Common myeloid progenitor, CD34-positive (primary cell): ENCODE measurements around the gene CRLF2.

Experiments
- CTCF ChIA-PET: fragments of 350-600 bp; sonication (Branson Sonifier 250); formaldehyde crosslinking; loops from one replicate; lab custom pipeline; 2021; ENCODE audit warnings: antibody characterized with exemption; lab: Charles Lee
- POLR2A ChIA-PET: fragments of 350-600 bp; sonication (Branson Sonifier 250); formaldehyde crosslinking; loops from one replicate; lab custom pipeline; 2021; ENCODE audit warnings: antibody characterized with exemption; lab: Charles Lee
- DNase-seq, 3 donors: peaks; one replicate each; pipeline versions ENCODE4 v3.0.0 to v3.0.0-alpha.2; 2013
- H3K27ac ChIP-seq, 2 experiments: 1 replicate in 1 of 2; 2 replicates in 1 of 2; pipeline ENCODE4 v1.7.0; 2013; ENCODE audit warnings: inconsistent platforms in 2 of 2, low read length in 2 of 2, mild to moderate bottlenecking in 2 of 2, low read depth in 1 of 2, moderate library complexity in 1 of 2; ENCODE audit not compliant: severe bottlenecking in 2 of 2, insufficient read depth in 1 of 2, poor library complexity in 1 of 2
- H3K27me3 ChIP-seq, 5 experiments: replicated peaks in 2 of 5; 1 replicate in 3 of 5; 2 replicates in 2 of 5; pipeline versions ENCODE4 v1.6.1 to v1.7.0; 2013; ENCODE audit warnings: low read length in 4 of 5, mild to moderate bottlenecking in 2 of 5, moderate library complexity in 2 of 5, inconsistent platforms in 1 of 5; ENCODE audit not compliant: insufficient read depth in 5 of 5, control insufficient read depth in 4 of 5
- H3K36me3 ChIP-seq, 4 experiments: 1 replicate in 2 of 4; 2 replicates in 2 of 4; pipeline versions ENCODE4 v1.6.1 to v1.7.0; 2013; ENCODE audit warnings: low read length in 3 of 4, control low read depth in 1 of 4, mild to moderate bottlenecking in 1 of 4; ENCODE audit not compliant: control insufficient read depth in 4 of 4, insufficient read depth in 4 of 4
- H3K4me1 ChIP-seq, 4 experiments: 1 replicate in 3 of 4; 2 replicates in 1 of 4; pipeline versions ENCODE4 v1.6.1 to v1.7.1; 2013; ENCODE audit warnings: low read length in 3 of 4, mild to moderate bottlenecking in 3 of 4, control low read depth in 1 of 4, inconsistent platforms in 1 of 4, moderate library complexity in 1 of 4; ENCODE audit not compliant: control insufficient read depth in 4 of 4, insufficient read depth in 4 of 4; ENCODE audit errors: control extremely low read depth in 1 of 4
- H3K4me3 ChIP-seq, 7 experiments: 1 replicate in 4 of 7; 2 replicates in 3 of 7; pipeline versions ENCODE4 v1.5.1 to v1.7.0; 2013; ENCODE audit warnings: mild to moderate bottlenecking in 7 of 7, low read length in 6 of 7, moderate library complexity in 6 of 7, inconsistent platforms in 2 of 7, low read depth in 2 of 7, control low read depth in 1 of 7; ENCODE audit not compliant: insufficient read depth in 4 of 7, control insufficient read depth in 1 of 7; ENCODE audit errors: extremely low read depth in 1 of 7
- H3K9me3 ChIP-seq, 5 experiments: 1 replicate in 4 of 5; 2 replicates in 1 of 5; pipeline versions ENCODE4 v1.6.1 to v1.7.1; 2013; ENCODE audit warnings: low read length in 4 of 5, mild to moderate bottlenecking in 2 of 5, inconsistent platforms in 1 of 5, low read depth in 1 of 5, moderate library complexity in 1 of 5; ENCODE audit not compliant: control insufficient read depth in 4 of 5, insufficient read depth in 2 of 5; ENCODE audit errors: control extremely low read depth in 1 of 5
- WGBS: methylation state at CpG from one replicate; pipeline ENCODE4 v1.1.5; 2013; ENCODE audit not compliant: insufficient coverage; 5-methylcytosine and 5-hydroxymethylcytosine counted together

CRLF2 gene

GRCh38 chrX:1144293-1144692 lies 68.2 kb downstream of the CRLF2 start:
- ChIA-PET CTCF (no interaction called here), POLR2A (no interaction called here)
- no peak for DNase-seq
- Histone ChIP-seq H3K4me3 (no peak overlapping the region), H3K9me3 (no peaks in the 10 kb centered on the region), H3K27ac (no peak overlapping the region), H3K27me3 (peaks cover 0 to 8% (median 0%) of the 10 kb centered on the region in 5 experiments), H3K36me3 (no peaks in the 10 kb centered on the region), H3K4me1 (no peaks in the 10 kb centered on the region)
- WGBS, result 64% methylated on average over 7 of the region's 11 CpGs
